ENCODE data around the gene KIAA1191. TPM values are rescaled to one million over a fixed set of nuclear protein-coding genes. Genes with fewer than 3 reads are reported as not detected.

Gene KIAA1191
- polyA plus RNA-seq, 1 experiment = 98.3 TPM

DNA sequence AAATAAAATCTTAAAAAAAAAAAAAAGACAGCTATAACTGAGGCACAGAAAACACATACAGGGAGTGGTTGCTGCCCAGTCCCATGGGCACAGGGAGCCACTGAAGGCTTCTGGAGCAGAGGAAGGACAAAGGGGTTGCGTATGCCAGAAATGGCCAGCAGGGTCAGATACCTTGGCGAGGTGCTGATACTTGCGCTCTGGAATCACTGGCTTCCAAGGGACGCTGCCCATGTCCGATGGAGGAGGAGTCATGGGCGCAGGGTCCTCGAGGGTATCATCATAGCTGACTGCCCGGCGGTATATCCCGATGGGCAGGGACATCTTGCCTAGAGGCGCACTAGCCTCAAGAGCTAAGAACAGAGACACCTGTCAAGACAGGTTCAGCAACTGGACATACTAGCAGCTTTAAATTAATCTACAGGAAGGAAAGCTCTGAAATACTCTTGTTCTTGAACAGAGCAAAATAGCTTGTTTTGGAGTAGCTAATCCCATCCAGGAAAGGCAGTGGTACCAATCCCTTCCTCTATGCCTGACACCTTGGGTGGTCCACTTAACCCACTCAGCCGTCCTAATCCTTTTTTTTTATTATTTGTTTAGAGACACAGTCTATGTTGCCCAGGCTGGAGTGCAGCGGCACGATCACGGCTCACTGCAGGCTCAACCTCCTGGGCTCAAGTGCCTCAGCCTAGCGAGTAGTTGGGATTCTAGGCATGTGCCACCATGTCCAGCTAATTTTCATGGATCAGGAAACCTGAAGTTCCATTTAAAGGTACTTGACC is 6.0 kb downstream of the KIAA1191 start:
- POLR2A ChIA-PET = interaction anchor here (0.6 kb wide), 1 partner anchor 25 kb away, joined by 7 read pairs; no protein-coding TSS in a partner anchor
- TF ChIP-seq, protein P1, sequence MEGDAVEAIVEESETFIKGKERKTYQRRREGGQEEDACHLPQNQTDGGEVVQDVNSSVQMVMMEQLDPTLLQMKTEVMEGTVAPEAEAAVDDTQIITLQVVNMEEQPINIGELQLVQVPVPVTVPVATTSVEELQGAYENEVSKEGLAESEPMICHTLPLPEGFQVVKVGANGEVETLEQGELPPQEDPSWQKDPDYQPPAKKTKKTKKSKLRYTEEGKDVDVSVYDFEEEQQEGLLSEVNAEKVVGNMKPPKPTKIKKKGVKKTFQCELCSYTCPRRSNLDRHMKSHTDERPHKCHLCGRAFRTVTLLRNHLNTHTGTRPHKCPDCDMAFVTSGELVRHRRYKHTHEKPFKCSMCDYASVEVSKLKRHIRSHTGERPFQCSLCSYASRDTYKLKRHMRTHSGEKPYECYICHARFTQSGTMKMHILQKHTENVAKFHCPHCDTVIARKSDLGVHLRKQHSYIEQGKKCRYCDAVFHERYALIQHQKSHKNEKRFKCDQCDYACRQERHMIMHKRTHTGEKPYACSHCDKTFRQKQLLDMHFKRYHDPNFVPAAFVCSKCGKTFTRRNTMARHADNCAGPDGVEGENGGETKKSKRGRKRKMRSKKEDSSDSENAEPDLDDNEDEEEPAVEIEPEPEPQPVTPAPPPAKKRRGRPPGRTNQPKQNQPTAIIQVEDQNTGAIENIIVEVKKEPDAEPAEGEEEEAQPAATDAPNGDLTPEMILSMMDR (IDR thresholded peaks at IDR 0.05; ENCODE audit: low read depth, low read length) = no peak
- CTCF ChIA-PET = interaction anchor here (1.3 to 1.5 kb wide), 2 partner anchors 92 to 626 kb away, joined by 5 to 8 read pairs; partner anchors contain the start of gene FAF2
- no peaks in the 10 kb centered on the region for H3K27me3 ChIP-seq (ENCODE audit: control insufficient read depth, insufficient read depth, low read length)
- no peak for DNase-seq (ENCODE audit: low read depth, low spot score)
- no peak overlapping the region for H3K4me3 ChIP-seq (ENCODE audit: low read depth, low read length)
- no peak overlapping the region for H3K27ac ChIP-seq (ENCODE audit: low read depth, low read length)
- H3K9me3 ChIP-seq (ENCODE audit: control insufficient read depth, insufficient read depth, low read length) = no peaks in the 10 kb centered on the region

DNA sequence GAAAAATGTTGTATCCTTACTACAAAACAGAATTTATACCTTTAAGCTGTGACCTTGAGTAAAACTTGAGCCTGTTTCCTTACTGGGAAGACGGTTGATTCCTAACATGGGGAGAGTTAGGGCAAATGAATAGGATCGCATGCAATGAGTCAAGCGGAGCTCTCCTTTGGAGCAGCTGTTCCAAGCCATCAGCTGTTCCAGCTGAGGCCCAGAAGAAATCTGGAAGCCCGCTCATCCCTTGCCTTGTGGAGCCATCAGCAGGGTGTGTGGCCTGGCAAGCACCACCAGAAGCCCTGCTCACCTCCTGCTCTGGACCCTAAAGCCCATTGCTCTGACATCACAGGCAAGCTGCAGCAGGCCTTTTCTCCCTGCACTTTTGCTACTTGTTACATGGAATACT is 8.0 kb downstream of the KIAA1191 start:
- no peak for DNase-seq (ENCODE audit: low read depth, low spot score)
- H3K9me3 ChIP-seq (ENCODE audit: control insufficient read depth, insufficient read depth, low read length) = no peaks in the 10 kb centered on the region
- ChIA-PET POLR2A (no interaction called here), CTCF (interaction anchor here (1.2 kb wide), 1 partner anchor 94 kb away, joined by 3 read pairs; no protein-coding TSS in a partner anchor)
- H3K27me3 ChIP-seq (ENCODE audit: control insufficient read depth, insufficient read depth, low read length) = no peaks in the 10 kb centered on the region
- no peak overlapping the region for H3K27ac ChIP-seq (ENCODE audit: low read depth, low read length)
- no peak overlapping the region for H3K4me3 ChIP-seq (ENCODE audit: low read depth, low read length)
- TF ChIP-seq, protein P1 (IDR thresholded peaks at IDR 0.05; ENCODE audit: low read depth, low read length) = no peak

DNA sequence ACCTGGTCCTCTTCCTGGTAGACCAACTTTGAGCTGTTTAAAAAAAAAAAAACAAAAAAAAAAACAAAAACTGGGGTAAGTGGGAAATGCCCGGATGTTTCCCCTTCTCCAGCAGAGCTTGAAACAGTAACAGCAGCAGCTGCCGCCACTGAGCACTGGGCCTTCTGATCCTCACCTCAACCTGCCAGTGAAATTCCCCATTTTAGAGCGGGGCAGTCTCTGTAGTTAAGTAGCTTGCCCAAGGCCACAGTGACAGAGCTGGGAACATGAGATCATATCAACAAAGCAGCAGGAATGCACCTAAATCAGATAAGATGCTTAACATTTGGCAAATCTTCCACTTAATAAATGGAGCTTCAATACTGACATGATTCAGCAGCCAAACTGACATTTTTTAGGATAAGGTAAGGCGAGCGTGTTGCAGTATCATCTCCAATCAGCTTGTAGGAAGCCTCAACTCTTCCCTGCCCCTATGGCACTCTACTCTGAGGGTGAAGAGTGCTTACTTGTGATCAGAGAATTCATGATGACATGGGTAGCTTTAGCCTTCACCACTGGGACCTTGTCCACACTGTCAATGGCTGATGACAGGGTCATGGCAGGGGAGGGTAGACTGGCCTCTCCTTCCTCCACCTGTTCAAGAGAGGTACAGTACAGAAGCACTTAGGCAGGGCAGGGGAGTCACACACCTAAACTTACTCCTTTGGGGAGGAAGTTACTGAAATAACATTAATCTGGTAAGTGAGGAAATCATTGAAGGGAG is 9.3 kb downstream of the KIAA1191 start:
- H3K27ac ChIP-seq (ENCODE audit: low read depth, low read length) = peak overlapping the region; percentile 11
- TF ChIP-seq, protein P1 (IDR thresholded peaks at IDR 0.05; ENCODE audit: low read depth, low read length) = no peak
- no peaks in the 10 kb centered on the region for H3K9me3 ChIP-seq (ENCODE audit: control insufficient read depth, insufficient read depth, low read length)
- no peak overlapping the region for H3K4me3 ChIP-seq (ENCODE audit: low read depth, low read length)
- H3K27me3 ChIP-seq (ENCODE audit: control insufficient read depth, insufficient read depth, low read length) = no peaks in the 10 kb centered on the region
- POLR2A ChIA-PET = interaction anchor here (0.6 kb wide), 1 partner anchor 556 kb away, joined by 4 read pairs; no protein-coding TSS in a partner anchor
- no peak for DNase-seq (ENCODE audit: low read depth, low spot score)
- CTCF ChIA-PET = interaction anchor here (0.6 kb wide), 1 partner anchor 429 kb away, joined by 3 read pairs; no protein-coding TSS in a partner anchor

DNA sequence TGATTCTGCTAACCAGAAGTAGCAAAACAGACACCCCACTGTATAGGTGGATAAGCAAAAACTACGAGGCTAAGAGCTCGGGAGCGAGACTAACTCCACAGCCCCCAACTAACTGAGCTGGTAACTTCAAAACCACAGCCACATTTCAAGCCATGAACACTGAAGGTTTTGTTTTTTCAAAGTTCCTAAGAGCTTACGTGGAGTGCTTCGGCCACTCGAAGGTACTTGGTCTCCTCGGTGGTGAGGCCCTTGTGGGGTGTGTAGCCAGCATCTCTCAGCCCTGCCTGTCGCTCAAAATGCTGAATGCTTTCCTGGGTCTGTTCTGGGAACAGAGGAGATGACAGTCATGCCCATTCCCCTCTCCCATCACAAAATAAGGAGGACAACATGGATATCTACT is 11.1 kb downstream of the KIAA1191 start:
- TF ChIP-seq, protein P1 (IDR thresholded peaks at IDR 0.05; ENCODE audit: low read depth, low read length) = no peak
- Histone ChIP-seq H3K27me3 (ENCODE audit: control insufficient read depth, insufficient read depth, low read length) (no peaks in the 10 kb centered on the region), H3K4me3 (ENCODE audit: low read depth, low read length) (no peak overlapping the region), H3K27ac (ENCODE audit: low read depth, low read length) (no peak overlapping the region), H3K9me3 (ENCODE audit: control insufficient read depth, insufficient read depth, low read length) (no peaks in the 10 kb centered on the region)
- ChIA-PET POLR2A (no interaction called here), CTCF (no interaction called here)
- DNase-seq (ENCODE audit: low read depth, low spot score) = no peak
